Measurements from ENCODE around the gene SIRPD. TPM values are rescaled to one million over a fixed set of nuclear protein-coding genes. Genes with fewer than 3 reads are reported as not detected.
"Not testable (repeated sequence)": the region's sequence is repeated elsewhere in the genome, so short reads cannot be mapped to it uniquely, and the experiment has no call there.

SIRPD gene
- total RNA-seq, 1 donor from 2014 or later = not detected

GRCh38 chr20:1499528-1500420, 57.7 kb downstream of the SIRPD start:
- TF ChIP-seq, protein P1, sequence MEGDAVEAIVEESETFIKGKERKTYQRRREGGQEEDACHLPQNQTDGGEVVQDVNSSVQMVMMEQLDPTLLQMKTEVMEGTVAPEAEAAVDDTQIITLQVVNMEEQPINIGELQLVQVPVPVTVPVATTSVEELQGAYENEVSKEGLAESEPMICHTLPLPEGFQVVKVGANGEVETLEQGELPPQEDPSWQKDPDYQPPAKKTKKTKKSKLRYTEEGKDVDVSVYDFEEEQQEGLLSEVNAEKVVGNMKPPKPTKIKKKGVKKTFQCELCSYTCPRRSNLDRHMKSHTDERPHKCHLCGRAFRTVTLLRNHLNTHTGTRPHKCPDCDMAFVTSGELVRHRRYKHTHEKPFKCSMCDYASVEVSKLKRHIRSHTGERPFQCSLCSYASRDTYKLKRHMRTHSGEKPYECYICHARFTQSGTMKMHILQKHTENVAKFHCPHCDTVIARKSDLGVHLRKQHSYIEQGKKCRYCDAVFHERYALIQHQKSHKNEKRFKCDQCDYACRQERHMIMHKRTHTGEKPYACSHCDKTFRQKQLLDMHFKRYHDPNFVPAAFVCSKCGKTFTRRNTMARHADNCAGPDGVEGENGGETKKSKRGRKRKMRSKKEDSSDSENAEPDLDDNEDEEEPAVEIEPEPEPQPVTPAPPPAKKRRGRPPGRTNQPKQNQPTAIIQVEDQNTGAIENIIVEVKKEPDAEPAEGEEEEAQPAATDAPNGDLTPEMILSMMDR (IDR thresholded peaks at IDR 0.05; ENCODE audit: partially characterized antibody, unreplicated experiment) = no peak
- H3K36me3 Mint-ChIP-seq (ENCODE audit: unreplicated experiment) = peaks cover 7% of the 10 kb centered on the region
- H3K4me1 Mint-ChIP-seq (ENCODE audit: low read depth, unreplicated experiment) = no peaks in the 10 kb centered on the region
- DNase-seq = no peak
- H3K4me3 Mint-ChIP-seq (ENCODE audit: unreplicated experiment) = no peak overlapping the region
- H3K27me3 Mint-ChIP-seq (ENCODE audit: unreplicated experiment) = no peaks in the 10 kb centered on the region
- no peaks in the 10 kb centered on the region for H3K9me3 Mint-ChIP-seq (ENCODE audit: unreplicated experiment)
- H3K27ac Mint-ChIP-seq (ENCODE audit: unreplicated experiment) = no peak overlapping the region

GRCh38 chr20:1497371-1497770, 60.1 kb downstream of the SIRPD start:
- not testable (repeated sequence) for DNase-seq; H3K9me3 Mint-ChIP-seq (ENCODE audit: unreplicated experiment); H3K36me3 Mint-ChIP-seq (ENCODE audit: unreplicated experiment); H3K27me3 Mint-ChIP-seq (ENCODE audit: unreplicated experiment); H3K27ac Mint-ChIP-seq (ENCODE audit: unreplicated experiment); H3K4me3 Mint-ChIP-seq (ENCODE audit: unreplicated experiment); H3K4me1 Mint-ChIP-seq (ENCODE audit: low read depth, unreplicated experiment)

GRCh38 chr20:1496930-1497329, 60.6 kb downstream of the SIRPD start:
- TF ChIP-seq, protein P1 (IDR thresholded peaks at IDR 0.05; ENCODE audit: partially characterized antibody, unreplicated experiment) = no peak
- Mint-ChIP-seq H3K4me3 (ENCODE audit: unreplicated experiment) (no peak overlapping the region), H3K9me3 (ENCODE audit: unreplicated experiment) (no peaks in the 10 kb centered on the region), H3K4me1 (ENCODE audit: low read depth, unreplicated experiment) (no peaks in the 10 kb centered on the region), H3K36me3 (ENCODE audit: unreplicated experiment) (no peaks in the 10 kb centered on the region), H3K27me3 (ENCODE audit: unreplicated experiment) (peaks cover 1% of the 10 kb centered on the region), H3K27ac (ENCODE audit: unreplicated experiment) (no peak overlapping the region)
- DNase-seq = no peak

DNA sequence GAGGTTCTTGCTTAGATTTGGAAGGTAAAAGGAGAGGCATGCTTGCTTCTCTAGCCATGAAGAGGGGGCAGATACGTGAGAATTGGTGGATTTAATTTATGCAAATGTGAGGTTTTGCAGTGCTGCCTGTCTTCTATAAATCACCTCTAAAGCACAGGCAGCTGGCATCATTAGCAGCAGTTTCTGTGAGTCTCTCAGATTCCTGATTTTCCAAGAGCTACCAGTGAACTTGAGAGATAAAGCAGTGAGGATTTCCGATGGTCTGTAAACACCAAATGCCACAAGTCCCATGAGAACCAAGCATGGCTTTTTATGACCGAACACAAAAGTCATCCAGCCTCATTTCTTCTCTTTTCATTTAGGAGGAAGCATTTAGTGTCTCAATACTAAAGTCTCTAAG, 63.1 kb downstream of the SIRPD start:
- Mint-ChIP-seq H3K4me3 (ENCODE audit: unreplicated experiment) (no peak overlapping the region), H3K27me3 (ENCODE audit: unreplicated experiment) (peaks cover 1% of the 10 kb centered on the region), H3K4me1 (ENCODE audit: low read depth, unreplicated experiment) (no peaks in the 10 kb centered on the region), H3K27ac (ENCODE audit: unreplicated experiment) (no peak overlapping the region), H3K9me3 (ENCODE audit: unreplicated experiment) (no peaks in the 10 kb centered on the region), H3K36me3 (ENCODE audit: unreplicated experiment) (no peaks in the 10 kb centered on the region)
- TF ChIP-seq, protein P1 (IDR thresholded peaks at IDR 0.05; ENCODE audit: partially characterized antibody, unreplicated experiment) = no peak
- DNase-seq = no peak

GRCh38 chr20:1493536-1493935, 64.0 kb downstream of the SIRPD start:
- Mint-ChIP-seq H3K4me1 (ENCODE audit: low read depth, unreplicated experiment) (no peaks in the 10 kb centered on the region), H3K27me3 (ENCODE audit: unreplicated experiment) (peaks cover 1% of the 10 kb centered on the region), H3K9me3 (ENCODE audit: unreplicated experiment) (no peaks in the 10 kb centered on the region), H3K36me3 (ENCODE audit: unreplicated experiment) (no peaks in the 10 kb centered on the region), H3K4me3 (ENCODE audit: unreplicated experiment) (no peak overlapping the region), H3K27ac (ENCODE audit: unreplicated experiment) (no peak overlapping the region)
- DNase-seq = no peak
- TF ChIP-seq, protein P1 (IDR thresholded peaks at IDR 0.05; ENCODE audit: partially characterized antibody, unreplicated experiment) = no peak

All from glutamatergic neuron (in vitro differentiated cells).